Tibial nerve (tissue), 3 donors: ENCODE data around the gene SLC15A4.

Source experiments
- POLR2A ChIP-seq, 2 donors: fragments of 450-650 bp; IDR thresholded peaks; one replicate each; pipeline ENCODE4 v1.6.1; 2017; ENCODE audit warnings: antibody characterized with exemption in 2 of 2, mild to moderate bottlenecking in 2 of 2, moderate library complexity in 2 of 2
- TF ChIP-seq, protein P1 (sequence below), 5 experiments: fragments of 200-600 bp in 3 of 5; fragments of 450-650 bp in 2 of 5; sonication (generic) in 3 of 5; IDR thresholded peaks; one replicate each; pipeline ENCODE4 v1.5.1; 2016 to 2019; ENCODE audit warnings: antibody characterized with exemption in 5 of 5, mild to moderate bottlenecking in 3 of 5, moderate library complexity in 2 of 5

DNA sequence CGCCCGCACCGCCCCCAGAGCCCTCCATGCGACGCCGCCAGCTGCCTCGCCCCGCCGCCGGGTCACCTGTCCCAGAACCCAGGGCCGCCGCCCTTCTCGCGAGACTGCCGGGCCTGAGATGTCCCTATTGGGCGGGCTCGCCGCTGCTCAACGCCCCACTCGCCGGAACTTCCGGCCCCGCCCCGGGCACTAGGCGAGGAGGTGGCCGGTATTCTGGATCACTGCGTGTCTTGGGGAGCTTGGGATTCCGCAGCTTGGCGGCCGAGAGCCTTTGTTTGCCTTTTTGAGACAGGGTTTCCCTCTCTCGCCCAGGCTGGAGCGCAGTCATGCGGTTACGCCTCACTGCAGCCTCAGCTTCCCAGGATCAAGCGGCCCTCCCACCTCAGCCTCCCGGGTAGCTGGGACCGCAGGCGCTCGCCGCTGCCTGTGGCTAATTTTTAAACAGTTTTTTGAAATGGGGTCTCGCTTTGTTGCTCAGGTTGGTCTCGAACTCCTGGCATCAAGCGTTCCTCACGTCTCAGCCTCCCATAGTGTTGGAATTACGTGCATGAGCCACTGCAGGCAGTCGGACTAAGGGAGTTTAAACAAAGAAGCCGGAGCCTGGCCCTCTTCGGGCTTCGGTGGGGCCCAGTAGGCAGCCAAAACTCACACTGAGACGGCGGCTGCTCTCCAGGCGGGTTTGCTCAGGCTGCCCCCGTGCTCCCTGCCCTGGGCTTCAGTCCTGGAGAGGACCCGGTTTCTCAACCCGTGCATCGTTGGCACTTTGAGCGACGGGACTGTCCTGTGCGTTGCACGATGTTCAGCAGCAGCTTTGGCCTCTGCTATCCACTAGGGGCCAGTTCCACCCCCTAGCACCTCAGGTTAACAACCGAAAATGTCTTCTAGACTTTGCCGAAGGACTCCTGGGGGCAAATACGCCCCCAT is at the start of gene SLC15A4:
- TF ChIP-seq, protein P1, sequence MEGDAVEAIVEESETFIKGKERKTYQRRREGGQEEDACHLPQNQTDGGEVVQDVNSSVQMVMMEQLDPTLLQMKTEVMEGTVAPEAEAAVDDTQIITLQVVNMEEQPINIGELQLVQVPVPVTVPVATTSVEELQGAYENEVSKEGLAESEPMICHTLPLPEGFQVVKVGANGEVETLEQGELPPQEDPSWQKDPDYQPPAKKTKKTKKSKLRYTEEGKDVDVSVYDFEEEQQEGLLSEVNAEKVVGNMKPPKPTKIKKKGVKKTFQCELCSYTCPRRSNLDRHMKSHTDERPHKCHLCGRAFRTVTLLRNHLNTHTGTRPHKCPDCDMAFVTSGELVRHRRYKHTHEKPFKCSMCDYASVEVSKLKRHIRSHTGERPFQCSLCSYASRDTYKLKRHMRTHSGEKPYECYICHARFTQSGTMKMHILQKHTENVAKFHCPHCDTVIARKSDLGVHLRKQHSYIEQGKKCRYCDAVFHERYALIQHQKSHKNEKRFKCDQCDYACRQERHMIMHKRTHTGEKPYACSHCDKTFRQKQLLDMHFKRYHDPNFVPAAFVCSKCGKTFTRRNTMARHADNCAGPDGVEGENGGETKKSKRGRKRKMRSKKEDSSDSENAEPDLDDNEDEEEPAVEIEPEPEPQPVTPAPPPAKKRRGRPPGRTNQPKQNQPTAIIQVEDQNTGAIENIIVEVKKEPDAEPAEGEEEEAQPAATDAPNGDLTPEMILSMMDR (IDR thresholded peaks at IDR 0.05), result no peak
- TF ChIP-seq POLR2A (IDR thresholded peaks at IDR 0.05), result peak; percentile 83 to 87
